Fibroblast of peridontal ligament (primary cell): Measurements from ENCODE around the gene RAET1L.
"Not testable (repeated sequence)": the region's sequence is repeated elsewhere in the genome, so short reads cannot be mapped to it uniquely, and the experiment has no call there.

Source experiments
- DNase-seq: peaks from one replicate; pipeline ENCODE4 v3.0.0-alpha.2; 2010; ENCODE audit errors: extremely low read depth

RAET1L gene

GRCh38 chr6:150044621-150045145 lies 19.4 kb upstream of the RAET1L start:
- DNase-seq, result no peak

- no peak for DNase-seq
Measured at GRCh38 chr6:150043501-150044412, 18.4 kb upstream of the RAET1L start.

- no peak for DNase-seq
Measured at GRCh38 chr6:150043096-150043495, 17.8 kb upstream of the RAET1L start.

- DNase-seq, result no peak
Measured at GRCh38 chr6:150038202-150039062, 13.1 kb upstream of the RAET1L start.

GRCh38 chr6:150037526-150038201 lies 12.3 kb upstream of the RAET1L start:
- no peak for DNase-seq

GRCh38 chr6:150036081-150036480 lies 10.7 kb upstream of the RAET1L start:
- DNase-seq, result no peak

GRCh38 chr6:150033207-150033771 lies 8.0 kb upstream of the RAET1L start:
- no peak for DNase-seq

GRCh38 chr6:150032598-150032997 lies 7.3 kb upstream of the RAET1L start:
- DNase-seq, result no peak

GRCh38 chr6:150030611-150031010 lies 5.3 kb upstream of the RAET1L start:
- no peak for DNase-seq

- no peak for DNase-seq
Measured at GRCh38 chr6:150029749-150030148, 4.4 kb upstream of the RAET1L start.

- no peak for DNase-seq
Measured at GRCh38 chr6:150029276-150029675, 3.9 kb upstream of the RAET1L start.

- no peak for DNase-seq
Measured at GRCh38 chr6:150028799-150029198, 3.5 kb upstream of the RAET1L start.

GRCh38 chr6:150027806-150028565 lies 2.7 kb upstream of the RAET1L start:
- DNase-seq, result no peak

- no peak for DNase-seq
Measured at GRCh38 chr6:150026976-150027805, 1.9 kb upstream of the RAET1L start.

- no peak for DNase-seq
Measured at GRCh38 chr6:150024646-150025155, 631 bp downstream of the RAET1L start.

- not testable (repeated sequence) for DNase-seq
Measured at GRCh38 chr6:150024021-150024420, 1.3 kb downstream of the RAET1L start.

GRCh38 chr6:150021870-150022269 lies 3.5 kb downstream of the RAET1L start:
- DNase-seq, result not testable (repeated sequence)

- no peak for DNase-seq
Measured at GRCh38 chr6:150018846-150019580, 6.3 kb downstream of the RAET1L start.

GRCh38 chr6:150017186-150017521 lies 8.2 kb downstream of the RAET1L start:
- DNase-seq, result peak; percentile 8
